Progenitor cell of endocrine pancreas (in vitro differentiated cells): ENCODE measurements around the gene AICDA. TPM values are rescaled to one million over a fixed set of nuclear protein-coding genes. Genes with fewer than 3 reads are reported as not detected.
"Not testable (repeated sequence)": the region's sequence is repeated elsewhere in the genome, so short reads cannot be mapped to it uniquely, and the experiment has no call there.

Experiments used
- DNase-seq: peaks from one replicate; pipeline ENCODE4 v3.0.0; 2021; ENCODE audit warnings: low spot score; ENCODE audit not compliant: unreplicated experiment
- H3K27ac Mint-ChIP-seq: 2 replicates; pipeline ENCODE4 v1.8.0; 2021; ENCODE audit warnings: mild to moderate bottlenecking, moderate library complexity, mixed read lengths
- H3K27me3 Mint-ChIP-seq: 2 replicates; pipeline ENCODE4 v1.8.0; 2021; ENCODE audit warnings: mixed read lengths
- H3K36me3 Mint-ChIP-seq: 2 replicates; pipeline ENCODE4 v1.8.0; 2022; ENCODE audit warnings: mixed read lengths; ENCODE audit not compliant: insufficient read depth
- H3K4me1 Mint-ChIP-seq: 2 replicates; pipeline ENCODE4 v1.8.0; 2021; ENCODE audit warnings: low read depth, mixed read lengths
- H3K4me3 Mint-ChIP-seq: 2 replicates; pipeline ENCODE4 v1.8.0; 2021; ENCODE audit warnings: low read depth, mild to moderate bottlenecking, moderate library complexity, mixed read lengths
- H3K9me3 Mint-ChIP-seq: 2 replicates; pipeline ENCODE4 v1.8.0; 2021; ENCODE audit warnings: low read depth, mixed read lengths
- total RNA-seq: library from RNA; stranded (reverse); gene quantifications from 2 replicates; pipeline ENCODE4 v1.2.1, GENCODE V29; 2021
- TF ChIP-seq, protein P1 (sequence below): fragments of 200-600 bp; sonication (generic); IDR thresholded peaks from one replicate; pipeline ENCODE4 v1.5.0; 2021; ENCODE audit warnings: antibody characterized with exemption, mild to moderate bottlenecking; ENCODE audit not compliant: unreplicated experiment

Gene AICDA
- total RNA-seq, 1 donor from 2014 or later = not detected

DNA sequence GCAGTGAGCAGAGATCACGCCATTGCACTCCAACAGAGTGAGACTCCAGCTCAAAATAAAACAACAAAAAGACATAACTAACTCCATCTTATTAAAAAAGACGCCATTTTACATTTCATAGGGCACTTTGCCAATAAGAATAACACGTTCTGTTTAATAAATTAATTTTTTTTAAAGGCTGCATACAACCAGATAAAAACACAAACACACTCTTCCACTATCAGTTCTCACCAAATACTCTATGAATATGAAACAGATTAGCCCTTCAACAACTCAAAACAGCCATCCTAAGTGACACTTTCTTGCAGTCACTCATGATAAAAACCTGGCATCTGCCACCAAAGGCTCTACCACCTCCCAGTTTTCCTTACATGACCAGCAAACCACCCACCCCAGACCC lies 16.1 kb downstream of the AICDA start:
- Mint-ChIP-seq H3K4me1 (peaks cover 3% of the 10 kb centered on the region), H3K27me3 (peaks cover 10% of the 10 kb centered on the region), H3K4me3 (no peak overlapping the region), H3K36me3 (no peaks in the 10 kb centered on the region), H3K9me3 (no peaks in the 10 kb centered on the region), H3K27ac (no peak overlapping the region)
- no peak for DNase-seq
- TF ChIP-seq, protein P1, sequence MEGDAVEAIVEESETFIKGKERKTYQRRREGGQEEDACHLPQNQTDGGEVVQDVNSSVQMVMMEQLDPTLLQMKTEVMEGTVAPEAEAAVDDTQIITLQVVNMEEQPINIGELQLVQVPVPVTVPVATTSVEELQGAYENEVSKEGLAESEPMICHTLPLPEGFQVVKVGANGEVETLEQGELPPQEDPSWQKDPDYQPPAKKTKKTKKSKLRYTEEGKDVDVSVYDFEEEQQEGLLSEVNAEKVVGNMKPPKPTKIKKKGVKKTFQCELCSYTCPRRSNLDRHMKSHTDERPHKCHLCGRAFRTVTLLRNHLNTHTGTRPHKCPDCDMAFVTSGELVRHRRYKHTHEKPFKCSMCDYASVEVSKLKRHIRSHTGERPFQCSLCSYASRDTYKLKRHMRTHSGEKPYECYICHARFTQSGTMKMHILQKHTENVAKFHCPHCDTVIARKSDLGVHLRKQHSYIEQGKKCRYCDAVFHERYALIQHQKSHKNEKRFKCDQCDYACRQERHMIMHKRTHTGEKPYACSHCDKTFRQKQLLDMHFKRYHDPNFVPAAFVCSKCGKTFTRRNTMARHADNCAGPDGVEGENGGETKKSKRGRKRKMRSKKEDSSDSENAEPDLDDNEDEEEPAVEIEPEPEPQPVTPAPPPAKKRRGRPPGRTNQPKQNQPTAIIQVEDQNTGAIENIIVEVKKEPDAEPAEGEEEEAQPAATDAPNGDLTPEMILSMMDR = no peak

DNA sequence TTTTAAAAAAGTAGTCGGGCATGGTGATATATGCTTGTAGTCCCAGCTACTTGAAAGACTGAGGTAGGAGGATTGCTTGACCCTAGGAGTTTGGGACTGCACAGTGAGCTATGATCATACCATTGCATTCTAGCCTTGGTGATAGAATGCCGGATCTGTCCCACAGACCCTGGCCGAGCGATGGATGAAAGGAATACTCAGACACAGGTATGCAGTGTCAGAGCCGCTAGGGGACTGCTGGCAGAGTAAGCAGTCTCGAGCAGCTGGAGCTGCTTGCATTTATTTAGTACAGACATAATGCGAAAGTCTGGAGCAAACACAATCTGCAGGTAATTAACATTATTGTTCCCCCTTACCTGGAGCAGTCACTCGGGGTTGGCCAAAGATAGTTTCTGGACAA lies 18.6 kb downstream of the AICDA start:
- H3K27me3 Mint-ChIP-seq = peaks cover 19% of the 10 kb centered on the region
- TF ChIP-seq, protein P1 = peak; percentile 18
- H3K36me3 Mint-ChIP-seq = no peaks in the 10 kb centered on the region
- H3K4me3 Mint-ChIP-seq = no peak overlapping the region
- H3K9me3 Mint-ChIP-seq = no peaks in the 10 kb centered on the region
- peak overlapping the region; percentile 25 for H3K27ac Mint-ChIP-seq
- no peak for DNase-seq
- H3K4me1 Mint-ChIP-seq = peaks cover 3% of the 10 kb centered on the region

DNA sequence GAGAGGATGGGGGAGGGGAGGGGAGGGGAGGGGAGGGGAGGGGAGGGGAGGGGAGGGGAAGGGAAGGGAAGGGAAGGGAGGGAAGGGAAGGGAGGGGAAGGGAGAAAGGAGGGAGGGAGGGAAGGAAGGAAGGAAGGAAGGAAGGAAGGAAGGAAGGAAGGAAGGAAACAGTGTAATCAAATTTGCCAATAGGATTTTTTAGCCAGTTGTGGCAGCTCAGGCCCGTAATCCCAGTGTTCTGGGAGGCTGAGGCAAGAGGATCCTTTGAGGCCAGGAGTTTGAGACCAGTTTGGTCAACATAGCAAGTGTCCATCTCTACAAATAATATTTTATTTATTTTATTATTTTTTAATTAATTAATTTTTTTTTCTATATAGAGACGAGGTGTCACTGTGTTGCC lies 19.4 kb downstream of the AICDA start:
- TF ChIP-seq, protein P1 = no peak
- no peak for DNase-seq
- Mint-ChIP-seq H3K27me3 (peaks cover 25% of the 10 kb centered on the region), H3K36me3 (no peaks in the 10 kb centered on the region), H3K4me1 (peaks cover 3% of the 10 kb centered on the region), H3K27ac (no peak overlapping the region), H3K9me3 (no peaks in the 10 kb centered on the region), H3K4me3 (no peak overlapping the region)

DNA sequence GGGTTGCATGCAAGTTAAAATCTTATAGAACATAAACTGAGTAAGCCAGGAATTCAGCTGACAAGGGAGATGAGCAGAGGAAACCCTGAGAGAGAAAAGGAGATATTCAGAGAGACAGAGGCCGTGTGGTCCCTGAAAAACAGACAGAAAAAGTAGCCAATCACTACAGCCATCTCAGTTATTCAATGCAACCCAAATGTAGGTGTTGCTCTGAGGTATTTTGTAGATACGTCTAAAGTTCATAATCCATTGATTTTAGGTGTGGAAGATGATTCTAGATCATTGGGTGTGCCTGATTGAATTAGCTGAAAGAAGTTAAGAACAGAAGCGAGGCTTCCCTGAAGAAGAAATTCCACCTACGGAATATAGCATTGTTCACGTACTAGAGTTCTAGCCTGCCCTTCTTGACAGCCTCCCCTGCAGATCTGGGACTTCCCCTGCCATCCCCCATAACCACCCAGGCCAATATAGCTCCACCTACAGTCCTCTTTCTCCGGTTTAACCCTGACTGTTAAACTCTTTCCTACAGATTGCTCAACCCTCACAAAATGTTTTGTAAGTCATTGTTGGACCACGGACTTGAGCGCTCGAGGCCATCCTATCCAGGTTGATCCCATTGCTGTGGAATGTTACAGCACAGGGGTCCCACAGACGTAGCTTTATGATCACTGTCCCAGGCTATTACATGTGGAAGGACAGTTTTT lies 21.7 kb downstream of the AICDA start:
- Mint-ChIP-seq H3K4me3 (no peak overlapping the region), H3K27me3 (peaks cover 29% of the 10 kb centered on the region), H3K27ac (no peak overlapping the region), H3K9me3 (no peaks in the 10 kb centered on the region), H3K4me1 (peaks cover 3% of the 10 kb centered on the region), H3K36me3 (no peaks in the 10 kb centered on the region)
- TF ChIP-seq, protein P1 = no peak
- no peak for DNase-seq

DNA sequence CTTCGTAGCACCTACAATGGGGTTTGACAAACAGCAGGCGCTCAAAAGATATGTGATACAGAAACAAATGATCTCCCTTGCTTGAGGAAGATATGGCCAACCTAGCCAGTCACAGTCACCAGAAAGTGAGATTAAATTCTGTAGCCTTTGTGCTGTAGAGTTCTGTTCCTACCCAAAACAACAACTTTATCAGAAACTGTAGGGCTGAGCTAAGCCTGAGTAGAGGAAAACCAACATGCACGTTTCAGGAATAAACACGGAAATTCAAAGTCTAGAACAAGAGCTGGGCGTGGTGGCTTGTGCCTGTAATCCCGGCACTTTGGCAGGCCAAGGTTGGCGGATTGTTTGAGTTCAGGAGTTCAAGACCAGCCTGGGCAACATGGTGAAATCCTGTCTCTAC lies 23.0 kb downstream of the AICDA start:
- H3K27ac Mint-ChIP-seq = no peak overlapping the region
- H3K9me3 Mint-ChIP-seq = no peaks in the 10 kb centered on the region
- peaks cover 30% of the 10 kb centered on the region for H3K27me3 Mint-ChIP-seq
- no peak overlapping the region for H3K4me3 Mint-ChIP-seq
- peaks cover 3% of the 10 kb centered on the region for H3K4me1 Mint-ChIP-seq
- DNase-seq = no peak
- H3K36me3 Mint-ChIP-seq = no peaks in the 10 kb centered on the region
- TF ChIP-seq, protein P1 = no peak

DNA sequence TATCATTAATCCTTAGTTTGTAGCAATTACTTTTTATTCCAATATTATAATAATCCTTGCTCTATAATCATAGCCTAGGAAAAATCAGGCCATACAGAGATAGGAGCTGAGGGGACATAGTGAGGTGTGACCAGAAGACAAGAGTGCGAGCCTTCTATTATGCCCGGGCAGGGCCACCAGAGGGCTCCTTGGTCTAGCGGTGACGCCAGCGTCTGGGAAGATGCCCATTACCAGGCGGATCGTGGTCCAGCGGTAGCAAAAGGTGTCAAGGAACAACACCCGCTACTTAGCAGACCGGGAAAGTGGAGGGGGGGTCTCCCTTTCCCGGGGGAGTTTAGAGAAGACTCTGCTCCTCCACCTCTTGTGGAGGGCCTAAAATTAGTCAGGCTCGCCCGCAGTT lies 28.2 kb downstream of the AICDA start:
- H3K9me3 Mint-ChIP-seq, DNase-seq, H3K4me1 Mint-ChIP-seq: not testable (repeated sequence)

More for the DNA sequence above, 28.2 kb downstream of the AICDA start:
- not testable (repeated sequence) for H3K36me3 Mint-ChIP-seq, H3K27ac Mint-ChIP-seq, H3K4me3 Mint-ChIP-seq
- peaks cover 17% of the 10 kb centered on the region for H3K27me3 Mint-ChIP-seq
